Mesothelial cell of epicardium (in vitro differentiated cells): ENCODE measurements around the gene SIRPB1. TPM values are rescaled to one million over a fixed set of nuclear protein-coding genes. Genes with fewer than 3 reads are reported as not detected.

ENCODE experiments used
- DNase-seq, 2 experiments: peaks; one replicate each; pipeline ENCODE4 v3.0.0; 2021; ENCODE audit warnings: low spot score in 2 of 2; ENCODE audit not compliant: unreplicated experiment in 2 of 2
- H3K27ac Mint-ChIP-seq: 2 replicates; pipeline ENCODE4 v1.8.0; 2021; ENCODE audit warnings: mixed read lengths
- H3K27me3 Mint-ChIP-seq: 2 replicates; pipeline ENCODE4 v1.8.0; 2021; ENCODE audit warnings: low read depth, mixed read lengths
- H3K36me3 Mint-ChIP-seq: 2 replicates; pipeline ENCODE4 v1.8.0; 2021; ENCODE audit warnings: mixed read lengths
- H3K4me1 Mint-ChIP-seq: 2 replicates; pipeline ENCODE4 v1.8.0; 2021; ENCODE audit warnings: mixed read lengths
- H3K4me3 Mint-ChIP-seq: 2 replicates; pipeline ENCODE4 v1.8.0; 2021; ENCODE audit warnings: mild to moderate bottlenecking, moderate library complexity, mixed read lengths
- H3K9me3 Mint-ChIP-seq: 2 replicates; pipeline ENCODE4 v1.8.0; 2021; ENCODE audit warnings: mixed read lengths
- total RNA-seq: library from RNA; stranded (reverse); gene quantifications from 3 replicates; pipeline ENCODE4 v1.2.1, GENCODE V29; 2021
- TF ChIP-seq, protein P1 (sequence below): fragments of 200-600 bp; sonication (generic); IDR thresholded peaks from one replicate; pipeline ENCODE4 v1.5.0; 2021; ENCODE audit warnings: antibody characterized with exemption; ENCODE audit not compliant: unreplicated experiment

Gene SIRPB1
- total RNA-seq, 1 donor from 2014 or later = 0.54 TPM

- no peak overlapping the region for H3K27ac Mint-ChIP-seq
- H3K36me3 Mint-ChIP-seq = no peaks in the 10 kb centered on the region
- peaks cover 4% of the 10 kb centered on the region for H3K9me3 Mint-ChIP-seq
- H3K27me3 Mint-ChIP-seq = peaks cover 39% of the 10 kb centered on the region
- TF ChIP-seq, protein P1, sequence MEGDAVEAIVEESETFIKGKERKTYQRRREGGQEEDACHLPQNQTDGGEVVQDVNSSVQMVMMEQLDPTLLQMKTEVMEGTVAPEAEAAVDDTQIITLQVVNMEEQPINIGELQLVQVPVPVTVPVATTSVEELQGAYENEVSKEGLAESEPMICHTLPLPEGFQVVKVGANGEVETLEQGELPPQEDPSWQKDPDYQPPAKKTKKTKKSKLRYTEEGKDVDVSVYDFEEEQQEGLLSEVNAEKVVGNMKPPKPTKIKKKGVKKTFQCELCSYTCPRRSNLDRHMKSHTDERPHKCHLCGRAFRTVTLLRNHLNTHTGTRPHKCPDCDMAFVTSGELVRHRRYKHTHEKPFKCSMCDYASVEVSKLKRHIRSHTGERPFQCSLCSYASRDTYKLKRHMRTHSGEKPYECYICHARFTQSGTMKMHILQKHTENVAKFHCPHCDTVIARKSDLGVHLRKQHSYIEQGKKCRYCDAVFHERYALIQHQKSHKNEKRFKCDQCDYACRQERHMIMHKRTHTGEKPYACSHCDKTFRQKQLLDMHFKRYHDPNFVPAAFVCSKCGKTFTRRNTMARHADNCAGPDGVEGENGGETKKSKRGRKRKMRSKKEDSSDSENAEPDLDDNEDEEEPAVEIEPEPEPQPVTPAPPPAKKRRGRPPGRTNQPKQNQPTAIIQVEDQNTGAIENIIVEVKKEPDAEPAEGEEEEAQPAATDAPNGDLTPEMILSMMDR = no peak
- H3K4me3 Mint-ChIP-seq = no peak overlapping the region
- peaks cover 6% of the 10 kb centered on the region for H3K4me1 Mint-ChIP-seq
- no peak for DNase-seq
These were observed 9.5 kb upstream of the SIRPB1 start for GRCh38 chr20:1629321-1629720.

DNA sequence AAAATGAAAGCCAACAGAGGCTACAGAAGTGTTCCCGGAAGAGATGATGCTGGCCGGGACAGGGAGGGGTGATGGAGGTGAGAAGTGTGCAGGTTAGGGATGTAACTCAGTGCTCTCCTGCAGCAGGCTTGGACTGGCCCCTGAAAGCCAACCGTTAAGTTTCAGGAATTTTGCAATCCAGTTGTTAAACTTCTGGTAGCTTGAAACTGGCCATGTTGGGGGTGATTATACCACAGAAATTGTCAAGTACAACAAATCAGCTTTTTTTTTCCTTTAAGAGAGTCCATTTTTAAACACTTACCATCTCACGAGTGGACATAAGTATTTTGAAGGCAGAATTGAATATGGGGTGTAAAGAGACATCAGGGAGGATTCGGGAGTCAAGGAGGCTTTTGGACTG is 8.8 kb upstream of the SIRPB1 start:
- no peak for DNase-seq
- Mint-ChIP-seq H3K36me3 (no peaks in the 10 kb centered on the region), H3K27me3 (peaks cover 43% of the 10 kb centered on the region), H3K4me3 (no peak overlapping the region), H3K27ac (no peak overlapping the region), H3K4me1 (peaks cover 3% of the 10 kb centered on the region), H3K9me3 (peaks cover 2% of the 10 kb centered on the region)
- TF ChIP-seq, protein P1 = no peak

- H3K27ac Mint-ChIP-seq = no peak overlapping the region
- H3K9me3 Mint-ChIP-seq = no peaks in the 10 kb centered on the region
- no peaks in the 10 kb centered on the region for H3K4me1 Mint-ChIP-seq
- H3K27me3 Mint-ChIP-seq = peaks cover 49% of the 10 kb centered on the region
- no peak for DNase-seq
- H3K36me3 Mint-ChIP-seq = no peaks in the 10 kb centered on the region
- H3K4me3 Mint-ChIP-seq = no peak overlapping the region
- TF ChIP-seq, protein P1 = no peak
These were observed 7.4 kb upstream of the SIRPB1 start for GRCh38 chr20:1627200-1627550.

- no peaks in the 10 kb centered on the region for H3K4me1 Mint-ChIP-seq
- no peak overlapping the region for H3K27ac Mint-ChIP-seq
- peaks cover 52% of the 10 kb centered on the region for H3K27me3 Mint-ChIP-seq
- TF ChIP-seq, protein P1 = no peak
- no peak for DNase-seq
- no peaks in the 10 kb centered on the region for H3K9me3 Mint-ChIP-seq
- H3K4me3 Mint-ChIP-seq = no peak overlapping the region
- no peaks in the 10 kb centered on the region for H3K36me3 Mint-ChIP-seq
These were observed 6.9 kb upstream of the SIRPB1 start for GRCh38 chr20:1626528-1627199.

DNA sequence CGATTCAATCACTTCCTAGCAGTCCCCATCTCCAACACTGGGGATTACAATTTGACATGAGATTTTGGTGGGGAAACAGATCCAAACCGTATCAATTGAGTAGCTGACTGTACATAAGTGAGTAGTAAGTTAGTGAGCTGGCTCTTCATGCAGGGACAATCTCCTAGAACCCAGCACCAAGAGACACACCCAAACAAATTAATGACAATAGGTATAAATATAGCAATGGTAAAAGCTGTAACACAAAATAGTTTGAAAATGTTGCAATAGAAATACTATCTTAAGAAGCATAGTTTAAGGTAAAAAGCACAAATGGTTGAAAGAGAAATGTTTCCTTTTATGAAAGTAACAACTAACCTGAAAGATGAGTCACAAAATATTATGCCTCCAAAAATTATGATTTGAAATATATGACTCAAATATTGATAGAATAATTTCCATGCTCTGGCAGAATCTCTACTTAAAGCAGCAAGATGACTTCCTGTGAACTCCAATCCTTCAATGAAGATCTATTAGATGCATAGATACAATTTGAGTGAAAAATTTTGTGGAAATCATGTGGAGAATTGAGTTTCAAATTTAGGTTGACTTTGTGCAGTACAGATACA is 5.4 kb upstream of the SIRPB1 start:
- DNase-seq = no peak
- Mint-ChIP-seq H3K27me3 (peaks cover 63% of the 10 kb centered on the region), H3K36me3 (no peaks in the 10 kb centered on the region), H3K4me1 (no peaks in the 10 kb centered on the region), H3K9me3 (no peaks in the 10 kb centered on the region), H3K27ac (no peak overlapping the region), H3K4me3 (no peak overlapping the region)
- TF ChIP-seq, protein P1 = no peak
